BLaER1 treated with 17β-estradiol and CSF1 and Interleukin-3, amounts not matched to agents 10 nM and 100 nM (cell line): Measurements from ENCODE around the gene CCDC13.

Experiments used
- H3K27ac ChIP-seq, 11 experiments: shearing (Covaris generic); formaldehyde crosslinking; 2 replicates each; pipeline ENCODE4 v1.8.1; 2022
- H3K27me3 ChIP-seq, 11 experiments: shearing (Covaris generic); formaldehyde crosslinking; 2 replicates each; pipeline ENCODE4 v1.8.1; 2022
- H3K36me3 ChIP-seq, 11 experiments: shearing (Covaris generic); formaldehyde crosslinking; 2 replicates each; pipeline ENCODE4 v1.8.1; 2022
- H3K4me1 ChIP-seq, 10 experiments: shearing (Covaris generic); formaldehyde crosslinking; 2 replicates each; pipeline ENCODE4 v1.8.1; 2022
- H3K4me2 ChIP-seq, 11 experiments: shearing (Covaris generic); formaldehyde crosslinking; 2 replicates each; pipeline ENCODE4 v1.8.1; 2022
- H3K4me3 ChIP-seq, 10 experiments: shearing (Covaris generic); formaldehyde crosslinking; 2 replicates each; pipeline ENCODE4 v1.8.1; 2022
- H3K9ac ChIP-seq, 11 experiments: shearing (Covaris generic); formaldehyde crosslinking; 2 replicates each; pipeline ENCODE4 v1.8.1; 2022
- H3K9me3 ChIP-seq, 11 experiments: shearing (Covaris generic); formaldehyde crosslinking; replicated peaks in 1 of 11; 2 replicates each; pipeline ENCODE4 v1.8.1; 2022
- H4K20me1 ChIP-seq, 11 experiments: shearing (Covaris generic); formaldehyde crosslinking; 2 replicates each; pipeline ENCODE4 v1.8.1; 2022
- Cebpa-rat ChIP-seq, 11 experiments: shearing (Covaris generic); IDR thresholded peaks; 2 replicates each; pipeline ENCODE4 v1.8.1; 2022

The CCDC13 gene

DNA sequence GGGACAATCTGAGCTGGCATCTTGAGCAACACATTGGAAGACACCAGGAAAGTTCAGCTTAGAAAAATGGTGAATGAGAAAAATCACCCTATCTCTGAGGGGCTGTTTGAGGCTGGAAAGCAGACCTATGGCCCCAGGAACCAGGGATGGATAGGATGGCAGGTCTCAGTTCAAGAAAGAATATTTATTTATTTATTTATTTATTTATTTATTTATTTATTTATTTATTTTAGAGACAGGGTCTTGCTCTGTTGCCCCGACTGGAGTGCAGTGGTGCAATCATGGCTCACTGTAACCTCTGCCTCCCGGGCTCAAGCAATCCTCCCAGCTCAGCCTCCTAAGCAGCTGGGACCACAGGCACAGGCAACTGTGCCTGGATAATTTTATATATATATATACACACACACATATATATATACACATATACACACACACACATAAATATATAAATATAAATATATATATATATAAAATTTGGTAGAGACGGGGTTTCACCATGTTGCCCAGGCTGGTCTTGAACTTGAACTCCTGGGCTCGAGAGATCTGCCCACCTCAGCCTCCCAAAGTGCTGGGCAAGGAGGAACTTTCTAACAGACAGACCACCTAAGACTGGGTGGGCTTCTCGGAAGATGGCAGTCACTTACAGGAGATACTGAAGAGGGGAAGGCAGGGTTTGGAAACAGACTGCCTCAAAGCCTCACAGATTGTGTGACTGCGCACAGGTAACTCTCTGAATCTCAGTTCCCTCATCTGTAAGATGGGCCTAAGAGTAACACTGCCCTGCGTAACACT lies 29.7 kb downstream of the CCDC13 start:
- H3K27me3 ChIP-seq = no peaks in the 10 kb centered on the region
- H4K20me1 ChIP-seq = no peaks in the 10 kb centered on the region
- H3K4me1 ChIP-seq = peaks cover 30 to 42% (median 34%) of the 10 kb centered on the region in 10 experiments
- no peak overlapping the region for H3K9ac ChIP-seq
- H3K36me3 ChIP-seq = no peaks in the 10 kb centered on the region
- TF ChIP-seq Cebpa-rat (IDR thresholded peaks at IDR 0.05) = no peak
- no peak overlapping the region for H3K4me3 ChIP-seq
- peak overlapping the region in 1 of 11 experiments; percentile 32; a peak in 1 of 22 replicates for H3K27ac ChIP-seq
- no peaks in the 10 kb centered on the region for H3K9me3 ChIP-seq
- H3K4me2 ChIP-seq = no peak overlapping the region

DNA sequence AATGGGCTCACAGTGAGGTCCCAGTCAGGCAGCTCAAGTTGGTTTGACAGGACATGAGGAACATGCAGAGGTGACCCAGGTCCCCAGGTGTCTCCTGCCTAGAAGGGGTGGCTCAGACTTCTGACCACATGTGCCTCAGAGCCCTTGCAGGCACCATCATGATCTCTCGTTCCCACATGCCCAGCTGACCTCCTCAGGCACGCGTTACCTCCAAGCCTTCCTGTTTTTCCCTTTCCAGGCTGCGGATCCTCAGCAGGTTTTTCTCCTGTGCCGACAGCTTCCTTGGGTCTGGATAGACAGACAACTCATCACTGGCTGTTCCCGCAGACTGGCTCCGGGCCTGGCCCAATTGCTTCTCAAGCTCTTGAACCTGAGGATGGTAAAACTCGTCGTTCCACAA lies 30.4 kb downstream of the CCDC13 start:
- Histone ChIP-seq H3K9ac (no peak overlapping the region), H3K36me3 (no peaks in the 10 kb centered on the region), H4K20me1 (no peaks in the 10 kb centered on the region), H3K4me2 (no peak overlapping the region), H3K27ac (no peak overlapping the region), H3K4me1 (peaks cover 23 to 34% (median 26%) of the 10 kb centered on the region in 10 experiments), H3K27me3 (no peaks in the 10 kb centered on the region), H3K4me3 (no peak overlapping the region), H3K9me3 (no peaks in the 10 kb centered on the region)
- TF ChIP-seq Cebpa-rat (IDR thresholded peaks at IDR 0.05) = no peak

DNA sequence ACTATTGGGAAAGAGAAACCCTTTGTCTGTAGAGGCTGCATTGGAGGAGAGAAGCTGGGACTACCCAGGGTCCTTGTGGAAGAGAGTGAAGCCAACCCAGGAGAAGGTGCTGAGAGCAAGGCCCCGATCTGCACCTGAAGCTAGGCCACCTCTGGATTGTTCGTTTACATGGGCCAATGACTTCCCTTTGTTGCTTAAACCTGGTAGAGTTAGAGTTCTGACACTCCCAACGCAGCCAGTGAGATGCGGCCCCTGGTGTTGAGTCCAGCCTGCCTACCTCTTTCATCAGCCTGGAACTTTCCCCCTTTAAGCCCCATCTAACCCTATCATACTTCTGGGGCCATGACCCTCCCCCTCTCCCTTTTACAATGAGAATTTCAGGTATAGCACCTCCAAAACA lies 30.8 kb downstream of the CCDC13 start:
- no peaks in the 10 kb centered on the region for H3K27me3 ChIP-seq
- TF ChIP-seq Cebpa-rat (IDR thresholded peaks at IDR 0.05) = no peak
- no peak overlapping the region for H3K4me2 ChIP-seq
- no peak overlapping the region for H3K4me3 ChIP-seq
- peaks cover 19 to 30% (median 22%) of the 10 kb centered on the region in 10 experiments for H3K4me1 ChIP-seq
- no peak overlapping the region for H3K9ac ChIP-seq
- no peaks in the 10 kb centered on the region for H4K20me1 ChIP-seq
- no peaks in the 10 kb centered on the region for H3K36me3 ChIP-seq
- no peak overlapping the region for H3K27ac ChIP-seq
- no peaks in the 10 kb centered on the region for H3K9me3 ChIP-seq

DNA sequence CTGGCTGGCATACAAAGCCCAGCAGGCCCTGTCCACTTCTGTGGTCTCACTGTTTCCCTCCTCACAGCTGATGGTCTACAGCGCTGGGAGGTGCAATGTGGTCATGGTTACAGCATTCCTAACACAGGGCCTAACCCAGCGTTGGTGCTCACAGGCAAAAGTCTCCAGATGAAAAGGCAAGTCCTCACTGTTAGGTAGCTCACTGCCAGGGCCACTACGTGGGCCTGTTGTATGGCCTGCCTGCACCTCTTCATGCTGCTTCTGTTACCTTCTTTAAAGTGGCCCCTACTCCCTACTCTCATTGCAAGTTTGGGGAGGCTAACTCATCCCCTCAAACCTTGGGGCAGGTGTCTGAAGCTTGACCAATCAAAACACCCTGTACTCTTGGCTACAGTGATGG lies 31.3 kb downstream of the CCDC13 start:
- no peak overlapping the region for H3K4me3 ChIP-seq
- no peaks in the 10 kb centered on the region for H3K36me3 ChIP-seq
- no peak overlapping the region for H3K9ac ChIP-seq
- H3K9me3 ChIP-seq = no peaks in the 10 kb centered on the region
- H3K27ac ChIP-seq = no peak overlapping the region
- no peak for TF ChIP-seq Cebpa-rat (IDR thresholded peaks at IDR 0.05)
- no peaks in the 10 kb centered on the region for H3K27me3 ChIP-seq
- H4K20me1 ChIP-seq = no peaks in the 10 kb centered on the region
- H3K4me1 ChIP-seq = peaks cover 14 to 26% (median 18%) of the 10 kb centered on the region in 10 experiments
- H3K4me2 ChIP-seq = 0 out of 22 replicates have a peak overlapping the region, but pooled peaks of 1 of the 11 experiments have one; percentile 6

DNA sequence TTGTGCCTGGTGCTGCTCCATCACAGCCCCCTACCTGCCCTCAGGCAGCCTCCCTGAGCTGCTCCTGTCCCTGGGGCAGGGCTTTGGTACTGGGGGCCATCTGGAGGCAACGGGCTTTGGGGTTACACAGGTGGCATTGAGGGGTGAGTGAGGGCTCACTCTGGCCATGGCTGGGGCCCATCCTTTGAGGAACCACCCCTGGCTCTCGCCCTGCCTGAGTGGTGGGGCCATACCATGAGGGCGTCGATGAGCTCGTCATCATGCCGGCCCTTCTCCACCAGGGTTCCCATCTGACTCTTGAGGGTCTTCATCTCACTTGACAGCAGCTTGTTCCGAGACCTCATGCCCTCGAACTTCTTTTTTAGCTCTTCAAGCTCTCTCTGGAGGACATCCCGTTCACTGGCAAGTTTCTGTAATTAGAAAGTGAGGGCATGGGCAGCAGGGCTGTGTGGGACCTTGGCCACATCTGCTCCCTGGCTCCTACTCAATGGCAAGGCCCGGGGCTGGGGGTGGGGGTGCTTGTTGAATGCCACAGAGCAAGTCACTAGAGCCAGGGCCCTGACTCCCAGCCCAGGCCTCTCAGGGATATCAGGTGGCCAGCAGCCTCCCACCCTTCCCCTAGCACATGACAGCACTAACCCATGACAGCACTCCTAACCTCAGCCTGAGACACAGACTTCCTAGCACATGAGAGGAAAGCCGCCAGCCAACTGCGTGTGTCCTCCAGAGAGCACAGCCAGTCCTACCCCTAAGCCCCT lies 33.5 kb downstream of the CCDC13 start:
- Histone ChIP-seq H3K36me3 (no peaks in the 10 kb centered on the region), H3K4me2 (peak overlapping the region; percentile 27 to 81 (median 47); a peak in 21 of 22 replicates)

DNA sequence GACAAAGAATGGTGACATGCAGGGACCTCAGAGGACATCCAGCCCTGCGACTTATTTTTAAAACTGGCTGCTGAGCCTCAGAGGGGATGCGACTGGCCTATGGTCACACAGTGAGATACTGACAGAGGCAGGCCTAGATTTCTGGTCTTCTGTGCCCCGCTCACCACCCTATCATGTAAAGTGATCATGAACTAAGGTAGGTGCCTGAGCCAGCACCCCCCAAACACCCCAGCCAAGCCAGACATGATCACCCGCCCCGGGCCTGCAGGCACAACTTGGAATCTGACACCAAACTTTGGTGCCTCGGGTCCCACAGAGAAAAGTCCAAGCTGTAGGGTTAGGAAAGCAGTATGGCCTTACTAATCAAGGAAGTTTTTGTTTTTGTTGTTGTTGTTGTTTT lies 36.5 kb downstream of the CCDC13 start:
- no peak overlapping the region for H3K4me3 ChIP-seq
- no peak overlapping the region for H3K4me2 ChIP-seq
- H3K27me3 ChIP-seq = no peaks in the 10 kb centered on the region
- H3K9ac ChIP-seq = no peak overlapping the region
- H3K9me3 ChIP-seq = no peaks in the 10 kb centered on the region
- peaks cover 14 to 21% (median 17%) of the 10 kb centered on the region in 10 experiments for H3K4me1 ChIP-seq
- TF ChIP-seq Cebpa-rat (IDR thresholded peaks at IDR 0.05) = no peak
- H3K27ac ChIP-seq = no peak overlapping the region
- H3K36me3 ChIP-seq = no peaks in the 10 kb centered on the region
- no peaks in the 10 kb centered on the region for H4K20me1 ChIP-seq

More for the DNA sequence above, 33.5 kb downstream of the CCDC13 start:
- Histone ChIP-seq H3K27ac (peak overlapping the region in 3 of 11 experiments; percentile 10 to 42 (median 16); a peak in 3 of 22 replicates), H3K4me3 (no peak overlapping the region), H3K27me3 (no peaks in the 10 kb centered on the region), H4K20me1 (no peaks in the 10 kb centered on the region), H3K9ac (peak overlapping the region in 2 of 11 experiments; percentile 15 to 20; a peak in 1 of 22 replicates), H3K9me3 (no peaks in the 10 kb centered on the region), H3K4me1 (peaks cover 14 to 24% (median 17%) of the 10 kb centered on the region in 10 experiments)
- no peak for TF ChIP-seq Cebpa-rat (IDR thresholded peaks at IDR 0.05)

DNA sequence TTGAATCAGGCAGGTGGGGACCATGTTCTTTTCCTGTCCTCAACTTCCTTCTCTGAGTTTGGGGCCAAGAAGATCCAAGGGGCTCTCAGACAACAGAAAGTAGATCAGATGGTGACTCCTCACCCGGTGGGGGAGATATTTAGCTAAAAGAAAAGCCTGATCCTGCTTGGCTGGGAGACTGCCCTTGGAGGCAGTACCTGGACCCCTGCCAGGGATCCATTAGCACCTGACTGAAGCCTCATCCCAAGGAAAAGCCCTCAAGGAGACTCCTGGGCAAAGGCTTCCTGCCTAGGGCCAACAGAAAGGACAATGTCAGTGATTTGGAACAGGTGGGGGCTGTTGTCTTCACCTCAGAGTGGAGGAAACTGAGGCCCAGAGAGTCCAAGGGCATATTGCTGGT lies 37.0 kb downstream of the CCDC13 start:
- Histone ChIP-seq H3K9me3 (no peaks in the 10 kb centered on the region), H3K4me1 (peaks cover 14 to 21% (median 17%) of the 10 kb centered on the region in 10 experiments), H3K9ac (no peak overlapping the region), H4K20me1 (no peaks in the 10 kb centered on the region), H3K27ac (no peak overlapping the region), H3K4me2 (no peak overlapping the region), H3K4me3 (no peak overlapping the region), H3K36me3 (no peaks in the 10 kb centered on the region), H3K27me3 (no peaks in the 10 kb centered on the region)
- no peak for TF ChIP-seq Cebpa-rat (IDR thresholded peaks at IDR 0.05)

DNA sequence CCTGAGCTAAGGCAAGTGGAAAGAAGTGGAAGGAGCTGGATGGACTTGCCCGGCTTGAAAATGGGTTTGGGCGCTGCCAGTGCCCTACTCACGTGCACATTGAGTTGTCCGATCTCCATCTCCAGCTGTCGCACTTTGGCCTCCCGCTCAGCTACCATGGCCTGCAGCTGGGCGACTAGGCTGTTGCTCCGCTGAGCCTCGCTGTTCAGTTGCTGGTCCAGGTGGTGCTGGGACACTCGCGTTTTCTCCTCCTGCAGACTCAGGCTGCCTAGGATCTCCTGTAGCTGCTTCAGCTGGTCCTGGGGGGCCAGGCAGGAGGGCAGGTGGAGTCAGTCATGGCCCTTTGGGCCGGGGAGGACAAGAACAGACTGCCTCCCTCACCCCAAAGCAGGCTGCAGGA lies 37.4 kb downstream of the CCDC13 start:
- Histone ChIP-seq H3K9me3 (no peaks in the 10 kb centered on the region), H3K4me1 (peaks cover 14 to 19% (median 17%) of the 10 kb centered on the region in 10 experiments), H3K27me3 (no peaks in the 10 kb centered on the region), H3K4me2 (no peak overlapping the region), H3K4me3 (no peak overlapping the region), H3K36me3 (no peaks in the 10 kb centered on the region), H4K20me1 (no peaks in the 10 kb centered on the region), H3K27ac (no peak overlapping the region), H3K9ac (no peak overlapping the region)
- no peak for TF ChIP-seq Cebpa-rat (IDR thresholded peaks at IDR 0.05)

DNA sequence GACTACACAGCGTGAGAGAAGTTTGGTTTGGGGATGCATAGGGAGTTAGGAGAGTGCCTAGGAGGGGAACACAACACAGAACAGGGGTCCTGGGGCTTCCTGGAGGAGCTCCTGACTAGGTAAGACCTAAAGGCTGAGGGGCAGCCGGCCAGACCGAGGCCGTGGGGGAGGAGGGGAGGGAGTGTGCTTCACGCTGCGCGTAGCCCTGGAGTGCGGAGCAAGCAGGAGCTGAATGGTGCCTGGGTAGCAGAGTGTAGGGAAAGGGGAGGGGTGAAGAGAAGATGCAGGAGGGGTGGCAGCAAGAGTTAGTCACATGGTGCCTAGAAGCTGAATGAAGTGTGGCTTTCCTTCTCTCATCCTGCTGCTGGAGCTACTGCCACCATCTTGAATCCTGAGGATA lies 38.0 kb downstream of the CCDC13 start:
- no peaks in the 10 kb centered on the region for H3K27me3 ChIP-seq
- no peaks in the 10 kb centered on the region for H3K36me3 ChIP-seq
- H3K9ac ChIP-seq = no peak overlapping the region
- no peak overlapping the region for H3K4me3 ChIP-seq
- H3K4me2 ChIP-seq = no peak overlapping the region
- H3K27ac ChIP-seq = no peak overlapping the region
- H4K20me1 ChIP-seq = no peaks in the 10 kb centered on the region
- peaks cover 13 to 17% (median 14%) of the 10 kb centered on the region in 10 experiments for H3K4me1 ChIP-seq
- TF ChIP-seq Cebpa-rat (IDR thresholded peaks at IDR 0.05) = no peak
- no peaks in the 10 kb centered on the region for H3K9me3 ChIP-seq
